ENCODE measurements around the gene GRPR.
"Not testable (repeated sequence)": the region's sequence is repeated elsewhere in the genome, so short reads cannot be mapped to it uniquely, and the experiment has no call there.

Gene GRPR

GRCh38 chrX:16137416-16138107, 14.2 kb downstream of the GRPR start:
- DNase-seq (ENCODE audit: low read depth in 2 of 2) = no peak

GRCh38 chrX:16138108-16138427, 14.7 kb downstream of the GRPR start:
- no peak for DNase-seq (ENCODE audit: low read depth in 2 of 2)

- DNase-seq (ENCODE audit: low read depth in 2 of 2) = no peak
These were observed 17.1 kb downstream of the GRPR start for GRCh38 chrX:16140448-16140847.

GRCh38 chrX:16140983-16141382, 17.6 kb downstream of the GRPR start:
- DNase-seq (ENCODE audit: low read depth in 2 of 2) = no peak

GRCh38 chrX:16141422-16142245, 18.3 kb downstream of the GRPR start:
- no peak for DNase-seq (ENCODE audit: low read depth in 2 of 2)

- no peak for DNase-seq (ENCODE audit: low read depth in 2 of 2)
These were observed 18.8 kb downstream of the GRPR start for GRCh38 chrX:16142246-16142558.

- DNase-seq (ENCODE audit: low read depth in 2 of 2) = no peak
These were observed 20.6 kb downstream of the GRPR start for GRCh38 chrX:16143968-16144367.

GRCh38 chrX:16144420-16144819, 21.1 kb downstream of the GRPR start:
- no peak for DNase-seq (ENCODE audit: low read depth in 2 of 2)

- DNase-seq (ENCODE audit: low read depth in 2 of 2) = not testable (repeated sequence)
These were observed 21.7 kb downstream of the GRPR start for GRCh38 chrX:16145093-16145492.

GRCh38 chrX:16145656-16146055, 22.3 kb downstream of the GRPR start:
- no peak for DNase-seq (ENCODE audit: low read depth in 2 of 2)

- DNase-seq (ENCODE audit: low read depth in 2 of 2) = no peak
These were observed 25.5 kb downstream of the GRPR start for GRCh38 chrX:16148896-16149295.

- DNase-seq (ENCODE audit: low read depth in 2 of 2) = no peak
These were observed 32.3 kb downstream of the GRPR start for GRCh38 chrX:16155581-16156096.

GRCh38 chrX:16156692-16157331, 33.4 kb downstream of the GRPR start:
- no peak for DNase-seq (ENCODE audit: low read depth in 2 of 2)

GRCh38 chrX:16160729-16161128, 37.4 kb downstream of the GRPR start:
- no peak for DNase-seq (ENCODE audit: low read depth in 2 of 2)

- DNase-seq (ENCODE audit: low read depth in 2 of 2) = not testable (repeated sequence)
These were observed 37.8 kb downstream of the GRPR start for GRCh38 chrX:16161173-16161572.

- DNase-seq (ENCODE audit: low read depth in 2 of 2) = no peak
These were observed 39.0 kb downstream of the GRPR start for GRCh38 chrX:16162391-16162790.

GRCh38 chrX:16164748-16165147, 41.4 kb downstream of the GRPR start:
- DNase-seq (ENCODE audit: low read depth in 2 of 2) = no peak

- DNase-seq (ENCODE audit: low read depth in 2 of 2) = no peak
These were observed 43.8 kb downstream of the GRPR start, which contains the start of gene MAGEB17 for GRCh38 chrX:16167181-16167580. MAGEB17 (plus strand) TSS chrX:16167481; CDS start chrX:16170383, 2,902 bp downstream.

- DNase-seq (ENCODE audit: low read depth in 2 of 2) = no peak
These were observed 47.7 kb downstream of the GRPR start for GRCh38 chrX:16171039-16171438.

GRCh38 chrX:16171944-16172343, 48.6 kb downstream of the GRPR start:
- no peak for DNase-seq (ENCODE audit: low read depth in 2 of 2)

GRCh38 chrX:16172391-16172790, 49.0 kb downstream of the GRPR start:
- no peak for DNase-seq (ENCODE audit: low read depth in 2 of 2)

GRCh38 chrX:16175329-16176061, 52.1 kb downstream of the GRPR start:
- DNase-seq (ENCODE audit: low read depth in 2 of 2) = no peak
